HG02884 (cell line): ENCODE data around the gene INSL3.

ENCODE experiments used
- ATAC-seq: cut with Tn5 transposase; IDR thresholded peaks from one replicate; pipeline ENCODE4 v1.9.1; 2021; ENCODE audit warnings: mild to moderate bottlenecking, moderate library complexity; ENCODE audit not compliant: unreplicated experiment

Gene INSL3

DNA sequence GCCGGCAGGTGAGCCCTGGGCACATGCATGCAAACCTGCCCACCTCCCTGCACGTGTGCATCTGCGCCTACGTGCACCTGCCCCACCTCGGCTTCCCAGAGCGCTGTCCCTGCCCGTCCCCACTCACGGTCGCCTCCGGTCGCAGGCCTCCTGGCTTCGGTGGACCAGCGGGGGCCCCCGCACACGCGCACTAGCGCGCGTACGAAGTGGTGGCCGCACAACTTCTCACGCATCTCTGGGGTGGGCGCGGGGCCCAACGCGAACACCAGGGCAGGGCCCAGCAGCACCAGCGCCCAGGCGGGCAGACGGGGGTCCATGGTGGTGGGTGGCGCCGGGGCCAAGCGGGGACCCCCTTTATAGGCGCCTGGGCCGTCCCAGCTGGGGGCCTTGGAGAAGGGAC, at the start of gene INSL3:
Gene INSL3 (minus strand): TSS at position 330 of the 400 bp plus-strand sequence. CDS start 13 bp downstream, at position 317.
- ATAC-seq: no peak

DNA sequence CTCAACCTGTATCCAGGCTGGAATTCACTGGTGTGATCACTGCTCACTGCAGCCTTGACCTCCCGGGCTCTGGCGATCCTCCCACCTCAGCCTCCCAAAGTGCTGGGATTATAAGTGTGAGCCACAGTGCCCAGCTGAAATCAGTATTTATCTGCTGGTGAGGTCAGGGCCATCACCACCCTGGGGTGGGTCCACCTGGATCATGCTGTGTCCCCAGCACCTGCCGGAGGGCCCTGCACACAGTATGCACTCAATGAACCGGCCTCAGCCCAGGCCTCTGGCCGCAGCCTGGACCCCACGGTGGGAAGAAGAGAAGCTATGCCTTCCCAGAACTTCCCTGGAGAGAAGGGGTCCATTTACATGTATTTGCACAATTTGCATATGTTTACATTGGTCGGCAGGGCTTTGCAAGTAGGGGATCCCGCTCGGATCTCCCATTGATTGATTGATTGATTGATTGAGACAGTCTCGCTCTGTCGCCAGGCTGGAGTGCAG, 47.8 kb upstream of the INSL3 start:
- no peak for ATAC-seq

DNA sequence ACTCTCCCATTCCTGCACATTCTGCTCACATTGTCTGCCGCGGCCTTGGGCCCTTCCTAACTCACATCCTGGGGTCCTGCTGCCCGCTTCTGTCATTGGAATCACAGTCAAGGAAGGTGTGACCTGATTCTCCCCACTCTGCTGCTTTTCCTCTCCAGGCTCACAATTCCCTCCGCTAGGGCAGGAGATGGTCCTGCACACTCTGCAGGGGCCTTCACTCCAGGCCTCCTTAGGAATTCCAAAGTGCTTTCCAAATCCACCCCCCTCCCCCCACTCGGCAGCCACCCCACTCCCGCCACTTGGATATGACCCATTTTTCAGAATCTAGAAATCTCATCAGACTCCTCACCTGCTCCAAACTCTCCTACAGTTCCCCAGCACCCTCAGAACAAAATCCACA, 47.4 kb upstream of the INSL3 start:
- no peak for ATAC-seq

GRCh38 chr19:17866964-17867486, 45.7 kb upstream of the INSL3 start:
- no peak for ATAC-seq

- no peak for ATAC-seq
These were observed 45.1 kb upstream of the INSL3 start for GRCh38 chr19:17866312-17866963.

DNA sequence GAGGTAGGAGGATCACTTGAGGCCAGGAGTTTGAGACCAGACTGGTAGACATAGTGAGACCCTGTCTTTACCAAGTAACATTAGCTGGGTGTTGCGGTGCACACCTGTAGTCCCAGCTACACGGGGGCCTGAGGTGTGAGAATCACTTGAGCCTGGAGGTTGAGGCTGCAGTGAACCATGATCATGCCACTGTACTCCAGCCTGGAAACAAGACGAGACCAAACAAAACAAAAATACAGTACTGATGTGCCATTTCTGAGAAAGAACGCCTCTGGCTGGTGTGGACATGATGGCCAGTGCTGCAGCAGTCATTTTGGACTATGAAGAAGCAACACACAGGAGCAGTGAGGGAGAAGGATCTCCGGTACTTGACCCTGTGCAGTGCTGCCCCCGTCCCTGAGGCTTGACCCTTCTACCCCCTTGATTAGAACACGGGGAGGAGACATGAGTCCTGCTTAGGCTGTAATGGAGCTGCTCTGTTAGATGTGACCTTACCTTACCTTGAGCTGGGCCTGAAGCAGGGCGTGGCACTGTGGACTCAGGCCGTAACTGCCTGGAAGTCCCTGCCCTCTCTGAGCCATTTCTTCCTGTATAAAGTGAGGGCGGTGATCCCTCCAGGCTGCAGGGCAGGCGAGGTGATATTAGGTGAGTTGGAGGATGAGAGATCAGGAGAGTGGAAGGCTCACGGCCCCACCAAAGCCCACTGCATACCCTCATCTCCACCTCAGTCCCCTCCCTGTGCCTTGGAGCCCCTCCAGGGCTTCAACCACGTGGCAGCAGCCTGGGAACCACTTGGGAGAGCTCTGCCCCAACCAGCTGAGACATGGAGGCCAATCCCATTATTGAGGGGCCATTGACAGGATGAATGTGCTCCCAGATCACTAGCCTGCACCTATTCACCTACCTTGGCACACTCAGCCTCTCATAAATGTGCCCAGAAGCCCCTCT, 44.3 kb upstream of the INSL3 start:
- no peak for ATAC-seq

DNA sequence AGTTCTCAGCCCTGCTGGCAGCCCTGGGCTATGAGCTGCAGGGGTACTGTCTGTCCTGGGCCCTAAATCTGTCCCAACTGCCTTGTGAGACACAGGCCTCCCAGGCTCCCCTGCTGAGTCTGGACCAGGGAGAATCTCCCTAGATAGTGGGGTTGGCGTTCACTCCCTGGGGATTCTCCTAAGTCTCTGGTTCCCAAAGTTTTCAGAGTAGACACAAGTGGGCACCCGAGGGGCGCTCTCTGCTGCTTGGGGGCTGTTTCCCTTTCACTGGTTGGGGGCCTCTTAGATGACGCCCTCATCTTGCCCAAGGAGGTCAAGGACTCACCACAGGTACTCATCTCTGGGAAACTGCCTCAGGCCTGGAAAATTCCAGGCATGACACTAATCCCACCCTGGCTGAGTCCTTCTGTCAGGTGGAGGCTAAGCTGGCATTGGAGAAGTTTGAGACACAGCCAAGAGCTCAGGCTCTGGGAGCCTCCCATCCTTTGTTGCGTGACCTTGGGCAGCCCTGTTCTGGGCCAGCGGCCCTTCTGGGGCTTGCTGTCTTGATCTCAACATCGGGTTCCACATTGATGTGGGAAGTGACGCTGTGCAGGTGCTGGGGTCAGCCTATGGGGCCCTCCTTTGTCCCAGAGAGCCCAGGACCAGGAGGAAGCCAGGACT, 42.3 kb upstream of the INSL3 start:
- no peak for ATAC-seq

- ATAC-seq: no peak
These were observed 41.6 kb upstream of the INSL3 start for GRCh38 chr19:17862711-17863519.

GRCh38 chr19:17861542-17862402, 40.5 kb upstream of the INSL3 start:
- no peak for ATAC-seq

DNA sequence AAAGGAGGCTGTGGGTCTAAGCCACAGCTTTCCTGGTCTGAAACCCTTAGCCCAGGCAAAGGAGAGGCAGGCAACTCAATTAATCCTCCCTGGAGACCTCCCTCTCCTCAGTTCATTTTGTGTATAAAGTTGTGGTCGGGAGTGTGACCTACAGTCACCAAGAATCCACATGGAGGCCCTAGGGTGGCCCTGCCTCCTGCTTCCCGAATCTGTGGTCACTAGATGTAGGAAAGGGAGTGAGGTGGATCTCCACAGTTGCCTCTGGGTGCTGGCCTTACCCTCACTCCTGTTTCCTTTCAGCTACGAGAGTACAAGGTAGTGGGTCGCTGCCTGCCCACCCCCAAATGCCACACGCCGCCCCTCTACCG, 39.7 kb upstream of the INSL3 start:
- no peak for ATAC-seq

DNA sequence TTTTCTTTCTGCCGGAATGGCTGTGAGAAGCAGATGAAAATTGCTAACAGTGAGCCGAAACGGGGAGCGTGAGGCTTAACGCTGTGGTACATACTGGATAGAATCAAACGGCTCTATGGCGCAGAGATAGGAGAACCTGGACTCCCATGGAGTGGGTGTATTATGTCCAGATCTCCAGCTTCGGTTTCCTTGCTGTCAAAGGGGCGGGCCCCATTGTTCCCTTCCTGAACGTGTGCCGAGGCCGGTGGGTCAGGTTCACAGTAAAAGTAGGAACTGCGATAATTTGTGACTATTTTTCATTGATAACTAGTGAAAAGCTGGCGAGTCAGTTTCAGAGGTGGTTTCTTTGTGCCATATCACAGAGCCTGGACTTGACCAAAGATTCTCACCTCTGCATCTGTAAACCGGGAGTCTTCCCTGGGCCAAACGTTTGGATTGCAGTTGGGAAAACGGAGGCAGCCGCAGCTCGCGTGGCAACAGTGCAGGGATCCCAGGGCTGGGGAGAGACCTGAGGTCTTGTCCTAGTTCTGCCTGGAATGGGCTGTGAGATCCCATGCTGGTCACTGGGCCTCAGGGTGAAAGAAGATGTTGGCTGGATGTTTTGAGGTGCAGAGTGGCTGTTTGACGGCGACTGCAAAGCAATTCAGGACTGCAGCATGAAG, 39.1 kb upstream of the INSL3 start:
- no peak for ATAC-seq

DNA sequence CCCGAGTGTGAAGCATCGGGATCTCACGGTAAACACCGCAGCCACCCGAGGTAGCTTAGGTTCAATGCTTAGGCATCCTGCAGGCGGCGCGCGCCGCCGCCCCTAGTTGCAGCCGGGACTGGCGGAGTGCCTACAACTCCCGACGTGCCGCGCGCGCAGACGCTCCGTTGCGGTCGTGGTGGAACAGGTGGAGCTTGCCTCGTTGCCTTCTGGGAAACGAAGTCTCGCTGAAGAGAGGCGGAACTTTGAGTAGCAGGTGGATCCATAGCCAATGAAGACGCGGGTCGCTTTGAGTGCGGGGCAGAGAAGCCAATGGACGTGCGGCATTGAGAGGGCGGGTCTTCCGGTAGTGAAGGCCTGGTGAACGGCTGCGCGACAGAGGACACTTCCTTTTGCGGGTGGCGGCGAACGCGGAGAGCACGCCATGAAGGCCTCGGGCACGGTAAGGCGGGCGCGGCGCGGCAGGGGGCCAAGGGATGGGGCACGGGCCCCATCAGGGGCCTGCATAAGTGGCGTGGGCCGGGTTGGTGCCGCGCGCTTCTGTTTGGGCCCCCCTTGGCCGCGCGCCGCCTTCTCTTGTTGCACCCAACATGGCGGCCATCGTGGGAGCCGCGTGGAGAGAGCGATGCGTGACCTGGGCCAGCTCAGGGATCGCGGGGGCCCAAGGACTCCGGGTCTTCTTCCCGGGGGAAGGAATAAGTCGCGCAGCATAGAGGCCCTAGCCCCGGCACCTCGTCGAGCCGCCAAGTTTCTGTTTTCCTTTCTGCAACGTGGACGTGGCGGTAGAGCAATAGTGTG, 38.4 kb upstream of the INSL3 start, which contains the start of gene RPL18A:
Gene RPL18A (plus strand): TSS at position 378 of the 798 bp plus-strand sequence. CDS start 47 bp downstream, at position 425.
- ATAC-seq: peak; percentile 91

GRCh38 chr19:17855280-17856152, 34.2 kb upstream of the INSL3 start:
- ATAC-seq: no peak

DNA sequence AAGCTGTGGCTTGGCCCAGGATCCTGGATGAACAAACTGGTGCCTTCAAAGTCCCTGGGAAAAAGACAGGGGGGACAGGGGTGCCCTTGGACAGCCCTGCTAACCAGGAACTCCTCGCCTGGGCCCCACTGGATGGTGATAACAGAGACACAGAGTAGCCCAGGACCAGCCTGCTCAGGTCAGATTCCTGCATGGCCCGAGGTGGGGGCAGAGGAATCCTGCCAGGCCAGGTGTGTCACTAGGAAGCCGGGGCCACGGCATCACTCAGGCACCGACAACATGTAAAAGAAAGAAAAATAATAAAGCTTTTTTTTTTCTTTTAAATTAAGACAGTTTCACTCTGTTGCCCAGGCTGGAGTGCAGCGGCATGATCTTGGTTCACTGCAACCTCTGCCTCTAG, 32.7 kb upstream of the INSL3 start:
- no peak for ATAC-seq

GRCh38 chr19:17848595-17849292, 27.4 kb upstream of the INSL3 start:
- ATAC-seq: no peak
